GM23338 (cell line): ENCODE results near the gene CHST12.

ENCODE experiments used
- CREB1 ChIP-seq: fragments of 250-450 bp; sonication (Bioruptor Pico); IDR thresholded peaks from 2 replicates; pipeline ENCODE4 v1.5.0; 2020; ENCODE audit warnings: low read depth, mild to moderate bottlenecking, moderate library complexity
- CTCF ChIP-seq, 2 experiments: fragments of 200-600 bp in 1 of 2; sonication (generic) in 1 of 2; conservative IDR thresholded peaks; 2 replicates each; pipeline versions ENCODE4 v1.5.1 to v1.6.1; 2016 to 2017; ENCODE audit warnings: antibody characterized with exemption in 2 of 2, low read depth in 2 of 2, mild to moderate bottlenecking in 2 of 2, moderate library complexity in 1 of 2
- ETS1 ChIP-seq: IDR thresholded peaks from 2 replicates; pipeline ENCODE4 v1.6.1; 2016; ENCODE audit warnings: antibody characterized with exemption
- EZH2 ChIP-seq: fragments of 200-600 bp; sonication (generic); IDR thresholded peaks from one replicate; pipeline ENCODE4 v1.8.0; 2017; ENCODE audit warnings: antibody characterized with exemption, mild to moderate bottlenecking, low read depth; ENCODE audit not compliant: unreplicated experiment
- EZH2phosphoT487 ChIP-seq: fragments of 200-600 bp; sonication (generic); IDR thresholded peaks from one replicate; pipeline ENCODE4 v1.8.1; 2018; ENCODE audit warnings: antibody characterized with exemption; ENCODE audit not compliant: unreplicated experiment
- JUNB ChIP-seq: IDR thresholded peaks from one replicate; pipeline ENCODE4 v1.6.1; 2016; ENCODE audit warnings: antibody characterized with exemption; ENCODE audit not compliant: unreplicated experiment
- NANOG ChIP-seq: IDR thresholded peaks from 2 replicates; pipeline ENCODE4 v1.6.1; 2016; ENCODE audit warnings: antibody characterized with exemption, borderline replicate concordance
- POLR2AphosphoS5 ChIP-seq: IDR thresholded peaks from 2 replicates; pipeline ENCODE4 v1.6.1; 2016; ENCODE audit warnings: antibody characterized with exemption, low read depth
- REST ChIP-seq: IDR thresholded peaks from one replicate; pipeline ENCODE4 v1.6.1; 2018; ENCODE audit warnings: antibody characterized with exemption; ENCODE audit not compliant: unreplicated experiment
- STAT1 ChIP-seq: IDR thresholded peaks from one replicate; pipeline ENCODE4 v1.6.1; 2016; ENCODE audit warnings: antibody characterized with exemption; ENCODE audit not compliant: unreplicated experiment
- ZNF114 ChIP-seq: fragments of 250-450 bp; sonication (Bioruptor Pico); IDR thresholded peaks from 2 replicates; pipeline ENCODE4 v1.5.0; 2020; ENCODE audit warnings: mild to moderate bottlenecking, moderate library complexity
- ZNF331 ChIP-seq: fragments of 250-450 bp; sonication (Bioruptor Pico); IDR thresholded peaks from 2 replicates; pipeline ENCODE4 v1.5.0; 2020; ENCODE audit warnings: low read depth, mild to moderate bottlenecking, moderate library complexity
- TF ChIP-seq, protein P1 (sequence below): fragments of 250-450 bp; sonication (Bioruptor Pico); IDR thresholded peaks from 2 replicates; pipeline ENCODE4 v1.5.0; 2020; ENCODE audit warnings: mild to moderate bottlenecking, moderate library complexity

- TF ChIP-seq CTCF (conservative IDR thresholded peaks at IDR 0.05; ENCODE audit: low read depth in 2 of 2) (no peak), EZH2 (no peak), POLR2AphosphoS5 (no peak), REST (no peak), EZH2phosphoT487 (no peak), CREB1 (no peak), ZNF114 (CRISPR knock-in tag) (no peak), JUNB (no peak), ZNF331 (no peak), STAT1 (no peak), ETS1 (no peak), NANOG (no peak)
- TF ChIP-seq, protein P1, sequence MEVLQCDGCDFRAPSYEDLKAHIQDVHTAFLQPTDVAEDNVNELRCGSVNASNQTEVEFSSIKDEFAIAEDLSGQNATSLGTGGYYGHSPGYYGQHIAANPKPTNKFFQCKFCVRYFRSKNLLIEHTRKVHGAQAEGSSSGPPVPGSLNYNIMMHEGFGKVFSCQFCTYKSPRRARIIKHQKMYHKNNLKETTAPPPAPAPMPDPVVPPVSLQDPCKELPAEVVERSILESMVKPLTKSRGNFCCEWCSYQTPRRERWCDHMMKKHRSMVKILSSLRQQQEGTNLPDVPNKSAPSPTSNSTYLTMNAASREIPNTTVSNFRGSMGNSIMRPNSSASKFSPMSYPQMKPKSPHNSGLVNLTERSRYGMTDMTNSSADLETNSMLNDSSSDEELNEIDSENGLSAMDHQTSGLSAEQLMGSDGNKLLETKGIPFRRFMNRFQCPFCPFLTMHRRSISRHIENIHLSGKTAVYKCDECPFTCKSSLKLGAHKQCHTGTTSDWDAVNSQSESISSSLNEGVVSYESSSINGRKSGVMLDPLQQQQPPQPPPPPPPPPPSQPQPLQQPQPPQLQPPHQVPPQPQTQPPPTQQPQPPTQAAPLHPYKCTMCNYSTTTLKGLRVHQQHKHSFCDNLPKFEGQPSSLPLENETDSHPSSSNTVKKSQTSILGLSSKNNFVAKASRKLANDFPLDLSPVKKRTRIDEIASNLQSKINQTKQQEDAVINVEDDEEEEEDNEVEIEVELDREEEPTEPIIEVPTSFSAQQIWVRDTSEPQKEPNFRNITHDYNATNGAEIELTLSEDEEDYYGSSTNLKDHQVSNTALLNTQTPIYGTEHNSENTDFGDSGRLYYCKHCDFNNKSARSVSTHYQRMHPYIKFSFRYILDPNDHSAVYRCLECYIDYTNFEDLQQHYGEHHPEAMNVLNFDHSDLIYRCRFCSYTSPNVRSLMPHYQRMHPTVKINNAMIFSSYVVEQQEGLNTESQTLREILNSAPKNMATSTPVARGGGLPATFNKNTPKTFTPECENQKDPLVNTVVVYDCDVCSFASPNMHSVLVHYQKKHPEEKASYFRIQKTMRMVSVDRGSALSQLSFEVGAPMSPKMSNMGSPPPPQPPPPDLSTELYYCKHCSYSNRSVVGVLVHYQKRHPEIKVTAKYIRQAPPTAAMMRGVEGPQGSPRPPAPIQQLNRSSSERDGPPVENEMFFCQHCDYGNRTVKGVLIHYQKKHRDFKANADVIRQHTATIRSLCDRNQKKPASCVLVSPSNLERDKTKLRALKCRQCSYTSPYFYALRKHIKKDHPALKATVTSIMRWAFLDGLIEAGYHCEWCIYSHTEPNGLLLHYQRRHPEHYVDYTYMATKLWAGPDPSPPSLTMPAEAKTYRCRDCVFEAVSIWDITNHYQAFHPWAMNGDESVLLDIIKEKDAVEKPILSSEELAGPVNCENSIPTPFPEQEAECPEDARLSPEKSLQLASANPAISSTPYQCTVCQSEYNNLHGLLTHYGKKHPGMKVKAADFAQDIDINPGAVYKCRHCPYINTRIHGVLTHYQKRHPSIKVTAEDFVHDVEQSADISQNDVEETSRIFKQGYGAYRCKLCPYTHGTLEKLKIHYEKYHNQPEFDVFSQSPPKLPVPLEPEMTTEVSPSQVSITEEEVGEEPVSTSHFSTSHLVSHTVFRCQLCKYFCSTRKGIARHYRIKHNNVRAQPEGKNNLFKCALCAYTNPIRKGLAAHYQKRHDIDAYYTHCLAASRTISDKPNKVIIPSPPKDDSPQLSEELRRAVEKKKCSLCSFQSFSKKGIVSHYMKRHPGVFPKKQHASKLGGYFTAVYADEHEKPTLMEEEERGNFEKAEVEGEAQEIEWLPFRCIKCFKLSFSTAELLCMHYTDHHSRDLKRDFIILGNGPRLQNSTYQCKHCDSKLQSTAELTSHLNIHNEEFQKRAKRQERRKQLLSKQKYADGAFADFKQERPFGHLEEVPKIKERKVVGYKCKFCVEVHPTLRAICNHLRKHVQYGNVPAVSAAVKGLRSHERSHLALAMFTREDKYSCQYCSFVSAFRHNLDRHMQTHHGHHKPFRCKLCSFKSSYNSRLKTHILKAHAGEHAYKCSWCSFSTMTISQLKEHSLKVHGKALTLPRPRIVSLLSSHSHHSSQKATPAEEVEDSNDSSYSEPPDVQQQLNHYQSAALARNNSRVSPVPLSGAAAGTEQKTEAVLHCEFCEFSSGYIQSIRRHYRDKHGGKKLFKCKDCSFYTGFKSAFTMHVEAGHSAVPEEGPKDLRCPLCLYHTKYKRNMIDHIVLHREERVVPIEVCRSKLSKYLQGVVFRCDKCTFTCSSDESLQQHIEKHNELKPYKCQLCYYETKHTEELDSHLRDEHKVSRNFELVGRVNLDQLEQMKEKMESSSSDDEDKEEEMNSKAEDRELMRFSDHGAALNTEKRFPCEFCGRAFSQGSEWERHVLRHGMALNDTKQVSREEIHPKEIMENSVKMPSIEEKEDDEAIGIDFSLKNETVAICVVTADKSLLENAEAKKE (CRISPR knock-in tag): no peak
These were observed 64.8 kb downstream of the CHST12 start for GRCh38 chr7:2468227-2468626.
